ENCODE data around the gene LAPTM4A.

DNA sequence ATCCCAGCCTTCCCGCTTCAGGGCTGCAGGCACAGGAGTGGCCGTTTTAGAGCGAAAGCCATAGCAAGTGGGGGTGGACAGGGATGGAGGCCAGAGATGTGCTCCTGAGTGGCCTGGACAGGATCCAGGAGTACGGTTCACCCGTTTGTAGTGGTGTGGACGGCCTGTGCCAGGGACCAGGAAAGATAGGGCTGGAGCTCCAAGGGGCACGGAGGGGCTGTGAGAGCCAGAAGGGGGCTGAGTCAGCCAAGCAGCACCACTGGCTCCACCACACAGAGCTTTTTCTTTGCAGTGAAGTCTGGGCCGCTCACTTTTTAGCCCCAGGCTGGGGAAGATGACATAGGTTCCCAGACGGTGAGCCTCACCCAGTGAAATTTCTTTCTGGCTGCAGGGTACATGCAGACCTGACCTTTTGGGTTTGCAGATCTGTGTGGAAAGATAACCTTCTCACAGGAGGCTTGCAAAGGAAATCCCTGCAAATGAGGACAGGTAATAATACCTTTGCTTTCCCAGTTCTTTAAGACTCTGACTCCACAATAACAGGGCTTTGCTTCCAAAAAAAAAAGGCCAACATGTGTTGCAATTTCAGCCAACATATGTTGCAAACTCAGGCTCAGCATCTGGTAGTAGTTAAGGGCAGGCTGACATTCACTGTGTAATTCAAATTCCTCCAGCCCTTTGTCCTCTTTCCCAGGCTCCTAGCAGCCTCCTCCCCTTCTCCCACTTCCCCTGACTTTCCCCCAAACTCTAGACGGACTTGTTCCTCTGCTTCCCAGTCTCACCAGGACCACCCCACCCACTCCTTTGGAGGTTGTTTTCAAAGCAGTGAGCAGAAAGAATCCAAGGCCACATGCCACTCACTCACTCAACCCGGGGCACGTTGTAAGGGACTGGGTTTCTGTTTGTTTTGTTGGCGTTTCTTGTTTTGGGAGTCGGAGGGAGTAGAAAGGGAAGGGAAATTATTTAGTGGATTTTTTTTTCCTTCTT, 20.3 kb upstream of the LAPTM4A start:
- TF ChIP-seq, protein P1, sequence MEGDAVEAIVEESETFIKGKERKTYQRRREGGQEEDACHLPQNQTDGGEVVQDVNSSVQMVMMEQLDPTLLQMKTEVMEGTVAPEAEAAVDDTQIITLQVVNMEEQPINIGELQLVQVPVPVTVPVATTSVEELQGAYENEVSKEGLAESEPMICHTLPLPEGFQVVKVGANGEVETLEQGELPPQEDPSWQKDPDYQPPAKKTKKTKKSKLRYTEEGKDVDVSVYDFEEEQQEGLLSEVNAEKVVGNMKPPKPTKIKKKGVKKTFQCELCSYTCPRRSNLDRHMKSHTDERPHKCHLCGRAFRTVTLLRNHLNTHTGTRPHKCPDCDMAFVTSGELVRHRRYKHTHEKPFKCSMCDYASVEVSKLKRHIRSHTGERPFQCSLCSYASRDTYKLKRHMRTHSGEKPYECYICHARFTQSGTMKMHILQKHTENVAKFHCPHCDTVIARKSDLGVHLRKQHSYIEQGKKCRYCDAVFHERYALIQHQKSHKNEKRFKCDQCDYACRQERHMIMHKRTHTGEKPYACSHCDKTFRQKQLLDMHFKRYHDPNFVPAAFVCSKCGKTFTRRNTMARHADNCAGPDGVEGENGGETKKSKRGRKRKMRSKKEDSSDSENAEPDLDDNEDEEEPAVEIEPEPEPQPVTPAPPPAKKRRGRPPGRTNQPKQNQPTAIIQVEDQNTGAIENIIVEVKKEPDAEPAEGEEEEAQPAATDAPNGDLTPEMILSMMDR (conservative IDR thresholded peaks at IDR 0.05; ENCODE audit: low read depth, low read length), result no peak
- peak; percentile 58 for TF ChIP-seq POLR2A (IDR thresholded peaks at IDR 0.05; ENCODE audit: low read depth, low read length)
- no peak for TF ChIP-seq CHD1 (IDR thresholded peaks at IDR 0.05; ENCODE audit: low read depth, low read length)
